ENCODE measurements around the gene C4A.

The C4A gene

DNA sequence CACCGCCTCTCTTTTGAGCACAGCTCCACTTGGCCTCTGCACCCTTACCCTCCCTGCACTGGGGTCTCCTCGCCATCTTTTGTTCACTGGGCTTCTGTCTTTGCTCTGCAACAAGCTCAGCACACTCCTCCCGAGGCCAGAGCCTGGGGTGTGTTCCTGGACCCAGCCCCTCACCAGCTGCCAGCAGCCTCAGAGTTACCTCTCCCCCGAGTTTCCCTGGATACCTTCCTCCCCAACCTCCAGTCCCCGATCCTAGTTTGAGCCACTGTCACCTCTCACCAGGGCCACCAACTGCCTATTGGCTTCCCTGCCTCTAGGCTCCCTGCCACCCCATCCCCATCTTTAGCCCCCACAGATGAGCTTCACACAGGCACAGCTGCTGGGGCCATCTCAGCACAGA is 68.7 kb downstream of the C4A start:
- no peak for DNase-seq (ENCODE audit: low spot score)

Measured in GM03348 (cell line).